ENCODE measurements around the gene AKAP13. TPM values are rescaled to one million over a fixed set of nuclear protein-coding genes. Genes with fewer than 3 reads are reported as not detected.
A peak's percentile ranks its signal among the peaks of the same experiment; 100 is the strongest.

The AKAP13 gene
- polyA plus RNA-seq, 3 donors = 47.9 to 99.7 (median 92.6) TPM

- DNase-seq = peak; percentile 58 to 78 (median 63)
- Mint-ChIP-seq H3K36me3 (peaks cover 33 to 54% of the 10 kb centered on the region in 2 donors), H3K4me1 (peaks cover 82% of the 10 kb centered on the region), H3K27ac (peak overlapping the region; percentile 86 to 94 (median 93)), H3K9me3 (no peaks in the 10 kb centered on the region), H3K4me3 (peak overlapping the region; percentile 79 to 94), H3K27me3 (ENCODE audit: low read depth in 3 of 3) (no peaks in the 10 kb centered on the region)
- H3K4me1 ChIP-seq (ENCODE audit: control insufficient read depth in 1 of 2, insufficient read depth in 2 of 2, low read length in 2 of 2) = peaks cover 77 to 94% of the 10 kb centered on the region in 2 donors
- peak overlapping the region; percentile 81 for H3K4me2 ChIP-seq (replicated peaks; ENCODE audit: extremely low read depth, low read length, poor library complexity, severe bottlenecking)
- peaks cover 97% of the 10 kb centered on the region for H3K79me2 ChIP-seq (ENCODE audit: insufficient read depth, low read length)
- peak overlapping the region; percentile 34 to 78 for H3K27ac ChIP-seq (ENCODE audit: low read depth in 1 of 2, low read length in 2 of 2)
- no peaks in the 10 kb centered on the region for H3K9me3 ChIP-seq (replicated peaks in 1 of 2; ENCODE audit: control insufficient read depth in 1 of 2, insufficient read depth in 1 of 2, low read length in 2 of 2)
- H4K20me1 ChIP-seq (ENCODE audit: insufficient read depth, low read length) = peaks cover 34% of the 10 kb centered on the region
- H3K9ac ChIP-seq (ENCODE audit: insufficient read depth, low read length, poor library complexity, severe bottlenecking) = peak overlapping the region; percentile 44
- no peak for TF ChIP-seq CTCF (IDR thresholded peaks at IDR 0.05)
- WGBS (ENCODE audit: insufficient coverage) = 0% methylated on average over 4 of the region's 7 CpGs
- H3K27me3 ChIP-seq (ENCODE audit: control insufficient read depth in 2 of 2, insufficient read depth in 2 of 2, low read length in 2 of 2) = no peaks in the 10 kb centered on the region
- intact Hi-C loops (cut with micrococcal nuclease) = no loop called here
- H3K4me3 ChIP-seq (replicated peaks in 1 of 3; ENCODE audit: low read depth in 2 of 3, low read length in 3 of 3) = peak overlapping the region; percentile 55 to 99 (median 83)
- no peak overlapping the region for H2AFZ ChIP-seq (ENCODE audit: insufficient read depth, low read depth, low read length, poor library complexity, severe bottlenecking)
- peaks cover 6 to 43% of the 10 kb centered on the region in 2 donors for H3K36me3 ChIP-seq (replicated peaks in 1 of 2; ENCODE audit: control insufficient read depth in 1 of 2, insufficient read depth in 2 of 2, low read length in 2 of 2)
Observed at GRCh38 chr15:85554852-85555521, 174.6 kb downstream of the AKAP13 start.

GRCh38 chr15:85555875-85556617 lies 175.6 kb downstream of the AKAP13 start:
- Histone ChIP-seq H3K4me2 (replicated peaks; ENCODE audit: extremely low read depth, low read length, poor library complexity, severe bottlenecking) (peak overlapping the region; percentile 81), H3K4me1 (ENCODE audit: control insufficient read depth in 1 of 2, insufficient read depth in 2 of 2, low read length in 2 of 2) (peaks cover 70 to 83% of the 10 kb centered on the region in 2 donors), H3K4me3 (replicated peaks in 1 of 3; ENCODE audit: low read depth in 2 of 3, low read length in 3 of 3) (peak overlapping the region; percentile 55 to 99 (median 83)), H3K36me3 (replicated peaks in 1 of 2; ENCODE audit: control insufficient read depth in 1 of 2, insufficient read depth in 2 of 2, low read length in 2 of 2) (peaks cover 6 to 43% of the 10 kb centered on the region in 2 donors), H4K20me1 (ENCODE audit: insufficient read depth, low read length) (peaks cover 45% of the 10 kb centered on the region), H3K9me3 (replicated peaks in 1 of 2; ENCODE audit: control insufficient read depth in 1 of 2, insufficient read depth in 1 of 2, low read length in 2 of 2) (no peaks in the 10 kb centered on the region), H3K27ac (ENCODE audit: low read depth in 1 of 2, low read length in 2 of 2) (peak overlapping the region in 1 of 2 donors; percentile 78), H2AFZ (ENCODE audit: insufficient read depth, low read depth, low read length, poor library complexity, severe bottlenecking) (no peak overlapping the region), H3K79me2 (ENCODE audit: insufficient read depth, low read length) (peaks cover 97% of the 10 kb centered on the region), H3K27me3 (ENCODE audit: control insufficient read depth in 2 of 2, insufficient read depth in 2 of 2, low read length in 2 of 2) (no peaks in the 10 kb centered on the region), H3K9ac (ENCODE audit: insufficient read depth, low read length, poor library complexity, severe bottlenecking) (peak overlapping the region; percentile 44)
- H3K27ac Mint-ChIP-seq = peak overlapping the region; percentile 86 to 94 (median 93)
- peak overlapping the region; percentile 79 to 94 for H3K4me3 Mint-ChIP-seq
- intact Hi-C loops (cut with micrococcal nuclease) = no loop called here
- no peak for DNase-seq
- H3K9me3 Mint-ChIP-seq = no peaks in the 10 kb centered on the region
- no peak for TF ChIP-seq CTCF (IDR thresholded peaks at IDR 0.05)
- no CpG with 5 or more reads among the region's 5 CpGs for WGBS (ENCODE audit: insufficient coverage)
- H3K36me3 Mint-ChIP-seq = peaks cover 32 to 53% of the 10 kb centered on the region in 2 donors
- H3K4me1 Mint-ChIP-seq = peaks cover 74% of the 10 kb centered on the region
- no peaks in the 10 kb centered on the region for H3K27me3 Mint-ChIP-seq (ENCODE audit: low read depth in 3 of 3)
